Thymus (tissue), 11 donors: ENCODE results near the gene ZNF655. TPM values are rescaled to one million over a fixed set of nuclear protein-coding genes. Genes with fewer than 3 reads are reported as not detected.

Experiments
- DNase-seq, 9 donors: peaks; one replicate each; pipeline ENCODE4 v3.0.0-alpha.2; 2013; ENCODE audit warnings: low spot score in 9 of 9, low read depth in 6 of 9, missing footprints in 1 of 9
- H3K27ac ChIP-seq, 2 donors: one replicate each; pipeline ENCODE4 v1.5.1; 2013; ENCODE audit warnings: control low read depth in 1 of 2, low read depth in 1 of 2, low read length in 1 of 2, mild to moderate bottlenecking in 1 of 2, moderate library complexity in 1 of 2
- H3K27me3 ChIP-seq, 2 donors: one replicate each; pipeline ENCODE4 v1.5.1; 2013; ENCODE audit warnings: low read length in 1 of 2; ENCODE audit not compliant: control insufficient read depth in 2 of 2, insufficient read depth in 1 of 2
- H3K36me3 ChIP-seq, 2 donors: one replicate each; pipeline ENCODE4 v1.5.1; 2013; ENCODE audit warnings: low read length in 1 of 2, mild to moderate bottlenecking in 1 of 2, moderate library complexity in 1 of 2; ENCODE audit not compliant: control insufficient read depth in 2 of 2, insufficient read depth in 2 of 2
- H3K4me1 ChIP-seq, 2 donors: one replicate each; pipeline ENCODE4 v1.5.1; 2013; ENCODE audit warnings: low read length in 2 of 2; ENCODE audit not compliant: control insufficient read depth in 2 of 2, insufficient read depth in 2 of 2
- H3K4me3 ChIP-seq, 2 donors: one replicate each; pipeline ENCODE4 v1.5.1; 2013; ENCODE audit warnings: low read length in 2 of 2, control low read depth in 1 of 2, mild to moderate bottlenecking in 1 of 2
- H3K9me3 ChIP-seq, 2 donors: one replicate each; pipeline ENCODE4 v1.5.1; 2013; ENCODE audit warnings: low read length in 1 of 2, mild to moderate bottlenecking in 1 of 2; ENCODE audit not compliant: control insufficient read depth in 2 of 2, insufficient read depth in 1 of 2
- WGBS: extraction: QIAGEN DNeasy Blood & Tissue Kit; methylation state at CpG from one replicate; pipeline ENCODE4 v1.1.7; 2013; 5-methylcytosine and 5-hydroxymethylcytosine counted together
- polyA plus RNA-seq: library from polyadenylated mRNA; stranded (reverse); fragments of 200-250 nt; gene quantifications from one replicate; pipeline ENCODE4 v1.2.3, GENCODE V29; 2013
- total RNA-seq: library from RNA; stranded (reverse); fragments of 120-200 nt; gene quantifications from one replicate; pipeline ENCODE4 v1.2.4, GENCODE V29; 2013
- donor health status: healthy.

Gene ZNF655
- total and polyA plus RNA-seq, 2 donors: 58.9 to 117 TPM

DNA sequence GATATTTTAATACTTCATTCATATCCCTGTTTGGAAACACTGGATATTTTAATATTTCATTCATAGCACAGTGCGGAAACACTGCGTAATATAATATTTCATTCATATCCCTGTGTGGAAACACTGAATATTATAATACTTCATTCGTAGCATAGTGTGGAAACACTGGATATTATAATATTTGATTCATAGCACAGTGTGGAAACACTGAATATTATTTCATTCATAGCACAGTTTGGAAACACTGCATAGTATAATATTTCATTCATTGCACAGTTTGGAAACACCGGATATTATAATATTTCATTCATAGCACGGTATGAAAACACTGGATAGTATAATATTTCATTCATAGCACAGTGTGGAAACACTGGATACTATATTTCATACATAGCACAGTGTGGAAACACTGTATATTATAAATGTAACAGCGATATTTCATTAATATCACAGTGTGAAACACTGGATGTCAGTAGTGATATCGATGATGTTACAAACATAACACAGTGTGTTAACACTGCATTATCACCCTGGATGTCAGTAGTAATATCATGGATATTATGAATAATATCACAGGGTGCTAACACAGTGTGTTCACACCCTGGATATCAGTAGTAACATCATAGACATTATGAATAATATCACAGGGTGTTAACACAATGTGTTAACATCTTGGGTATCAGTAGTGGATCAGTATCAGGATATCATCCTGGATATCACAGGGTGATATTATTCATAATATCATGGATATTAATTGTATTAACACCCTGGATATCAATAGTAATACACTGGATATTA lies 36.7 kb downstream of the ZNF655 start:
- 85% methylated on average over 7 of the region's 7 CpGs for WGBS
- DNase-seq: peak in 1 of 9 donors; percentile 49
- no peaks in the 10 kb centered on the region for H3K27me3 ChIP-seq
- H3K4me1 ChIP-seq: no peaks in the 10 kb centered on the region
- no peaks in the 10 kb centered on the region for H3K36me3 ChIP-seq
- no peak overlapping the region for H3K27ac ChIP-seq
- no peak overlapping the region for H3K4me3 ChIP-seq
- H3K9me3 ChIP-seq: peaks cover 0 to 8% of the 10 kb centered on the region in 2 donors

DNA sequence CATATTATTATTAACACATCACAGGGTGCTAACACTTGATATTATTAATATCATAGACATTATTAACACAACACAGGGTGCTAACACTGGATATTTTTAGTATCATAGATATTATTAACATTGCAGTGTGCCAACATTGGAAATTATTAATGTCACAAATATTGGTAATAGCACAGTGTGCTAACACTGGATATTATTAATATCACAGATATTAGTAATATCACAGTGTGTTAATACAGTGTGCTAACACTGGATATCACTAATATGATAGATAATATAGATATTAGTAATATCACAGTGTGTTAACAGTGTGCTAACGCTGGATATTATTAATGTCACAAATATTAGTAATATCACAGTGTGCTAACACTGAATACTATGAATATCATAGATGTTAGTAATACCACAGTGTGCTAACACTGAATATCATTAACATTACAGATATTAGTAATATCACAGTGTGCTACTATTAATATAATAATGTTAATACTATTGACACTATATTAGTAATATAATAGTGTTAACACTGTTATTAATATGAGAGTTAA lies 38.0 kb downstream of the ZNF655 start:
- no peaks in the 10 kb centered on the region for H3K27me3 ChIP-seq
- WGBS: 95% methylated on average over 1 of the region's 1 CpG
- no peak overlapping the region for H3K4me3 ChIP-seq
- peaks cover 0 to 8% of the 10 kb centered on the region in 2 donors for H3K9me3 ChIP-seq
- H3K4me1 ChIP-seq: no peaks in the 10 kb centered on the region
- DNase-seq: no peak
- no peaks in the 10 kb centered on the region for H3K36me3 ChIP-seq
- no peak overlapping the region for H3K27ac ChIP-seq

DNA sequence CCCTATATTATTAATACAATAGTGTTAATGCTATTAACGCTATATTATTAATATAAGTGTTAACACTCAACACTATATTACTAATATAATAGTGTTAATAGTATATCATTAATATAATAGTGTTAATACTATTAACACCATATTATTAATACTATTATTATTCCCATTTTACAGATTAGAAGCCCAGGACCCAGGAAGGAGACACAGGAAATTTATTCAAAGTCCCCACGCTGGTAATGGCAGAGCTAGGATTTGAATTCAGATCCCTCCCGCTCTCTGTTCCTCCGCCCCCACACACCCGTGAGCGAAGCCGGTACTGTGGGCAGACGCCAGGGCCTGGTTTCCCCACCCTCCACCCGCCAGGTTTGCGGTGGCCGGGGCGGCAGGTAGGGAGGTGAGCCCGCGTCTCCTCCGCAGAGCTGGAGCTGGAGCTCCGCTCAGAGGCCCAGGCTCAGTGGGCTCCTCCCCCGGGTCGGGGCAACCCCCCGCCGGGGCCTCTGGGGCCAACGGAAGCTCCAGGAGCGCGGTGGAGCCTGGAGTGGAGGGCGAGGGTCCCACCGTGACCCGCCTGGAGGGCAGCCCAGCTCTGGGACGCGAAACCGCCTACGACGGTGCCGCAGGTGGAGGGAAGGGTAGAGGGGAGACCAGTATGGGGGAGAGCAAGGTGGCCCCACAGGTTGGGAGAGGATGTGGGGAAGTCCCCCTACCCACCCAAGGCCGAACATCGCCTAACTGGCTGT lies 39.5 kb downstream of the ZNF655 start, which contains the start of gene TMEM225B:
TSS of gene TMEM225B (plus strand) at position 506 of the 740 bp plus-strand sequence. CDS start 6,122 bp downstream, outside the sequence.
- Histone ChIP-seq H3K27me3 (no peaks in the 10 kb centered on the region), H3K36me3 (no peaks in the 10 kb centered on the region), H3K9me3 (peaks cover 0 to 8% of the 10 kb centered on the region in 2 donors), H3K4me3 (no peak within 1 kb of the TSS), H3K4me1 (peaks cover 0 to 3% of the 10 kb centered on the region in 2 donors), H3K27ac (no peak within 1 kb of the TSS)
- WGBS: 66% methylated on average over 34 of the region's 34 CpGs
- DNase-seq: peak in 3 of 9 donors; percentile 48 to 57 (median 56)

DNA sequence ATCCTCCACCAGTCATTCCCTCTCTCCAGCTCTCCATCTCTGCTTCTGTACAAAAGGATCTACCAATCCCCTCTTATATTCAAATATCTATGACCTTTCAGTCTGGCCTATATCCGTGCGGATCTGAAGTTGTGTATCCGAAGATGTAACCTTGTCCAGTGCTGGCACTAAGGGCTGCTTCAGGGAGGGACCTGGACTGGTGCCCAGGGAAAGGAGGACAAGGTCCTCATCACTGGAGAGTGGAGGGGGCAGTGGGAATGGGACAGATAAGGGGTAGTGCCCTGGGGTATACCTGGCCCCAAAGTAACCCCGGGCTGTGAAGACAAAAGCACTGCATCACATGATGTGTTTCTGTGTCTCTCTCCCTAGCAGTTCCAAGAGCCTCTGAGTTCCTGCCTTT lies 41.4 kb downstream of the ZNF655 start:
- no peak overlapping the region for H3K4me3 ChIP-seq
- 93% methylated on average over 4 of the region's 4 CpGs for WGBS
- peaks cover 0 to 8% of the 10 kb centered on the region in 2 donors for H3K9me3 ChIP-seq
- peaks cover 0 to 6% of the 10 kb centered on the region in 2 donors for H3K4me1 ChIP-seq
- H3K27ac ChIP-seq: no peak overlapping the region
- H3K36me3 ChIP-seq: no peaks in the 10 kb centered on the region
- H3K27me3 ChIP-seq: no peaks in the 10 kb centered on the region
- no peak for DNase-seq

DNA sequence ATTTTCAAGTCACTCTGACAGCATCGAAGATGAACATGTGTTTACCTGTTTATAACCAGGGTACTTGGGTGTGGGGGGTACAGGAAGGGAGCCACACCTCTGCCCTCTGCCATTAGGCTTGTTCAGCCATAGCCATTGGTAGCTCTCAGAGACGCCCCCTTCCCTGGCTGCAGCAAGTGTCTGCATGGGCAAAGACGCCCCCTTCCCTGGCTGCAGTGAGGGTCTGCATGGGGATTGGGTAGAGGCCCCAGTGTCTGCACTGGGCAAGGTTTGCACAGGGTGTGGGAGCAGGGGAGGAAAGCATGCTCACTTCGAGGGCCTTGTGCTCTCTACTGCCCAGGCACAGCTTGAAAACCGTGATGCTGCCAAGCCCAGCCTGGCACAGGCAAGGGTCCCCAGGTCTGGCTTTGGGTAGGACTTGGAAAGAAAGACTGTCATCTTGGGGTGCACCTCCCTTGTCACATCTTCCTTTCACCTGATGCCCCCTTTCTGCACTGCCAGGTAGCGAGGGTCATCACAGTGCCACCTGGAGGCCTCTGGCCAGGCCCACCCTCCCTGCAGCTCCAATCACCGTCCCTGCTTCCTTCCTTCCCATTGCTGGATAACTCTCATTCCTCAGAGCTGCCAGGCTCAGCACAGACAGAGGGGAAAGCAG lies 43.3 kb downstream of the ZNF655 start:
- H3K27me3 ChIP-seq: peaks cover 0 to 2% of the 10 kb centered on the region in 2 donors
- DNase-seq: no peak
- WGBS: 93% methylated on average over 7 of the region's 7 CpGs
- no peak overlapping the region for H3K4me3 ChIP-seq
- peaks cover 0 to 6% of the 10 kb centered on the region in 2 donors for H3K4me1 ChIP-seq
- H3K9me3 ChIP-seq: peaks cover 0 to 8% of the 10 kb centered on the region in 2 donors
- H3K36me3 ChIP-seq: no peaks in the 10 kb centered on the region
- no peak overlapping the region for H3K27ac ChIP-seq

DNA sequence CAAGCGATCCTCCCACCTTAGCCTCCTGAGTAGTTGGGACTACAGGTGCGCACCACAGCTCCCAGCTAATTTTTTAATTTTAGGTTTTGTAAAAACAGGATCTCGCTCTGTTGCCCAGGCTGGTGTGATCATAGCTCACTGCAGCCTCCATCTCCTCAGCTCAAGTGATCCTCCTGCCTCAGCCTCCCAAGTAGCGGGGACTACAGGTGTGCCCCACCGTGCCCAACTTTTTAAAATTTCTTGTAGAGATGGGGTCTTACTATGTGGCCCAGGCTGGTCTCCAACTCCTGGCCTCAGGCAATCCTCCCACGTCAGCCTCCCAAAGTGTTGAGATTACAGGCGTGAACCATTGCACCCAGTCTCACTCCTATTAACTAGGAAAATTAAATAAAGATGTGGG lies 47.1 kb downstream of the ZNF655 start:
- Histone ChIP-seq H3K27me3 (peaks cover 0 to 2% of the 10 kb centered on the region in 2 donors), H3K4me1 (peaks cover 0 to 6% of the 10 kb centered on the region in 2 donors), H3K4me3 (no peak overlapping the region), H3K9me3 (no peaks in the 10 kb centered on the region), H3K27ac (no peak overlapping the region), H3K36me3 (no peaks in the 10 kb centered on the region)
- 98% methylated on average over 7 of the region's 7 CpGs for WGBS
- no peak for DNase-seq

DNA sequence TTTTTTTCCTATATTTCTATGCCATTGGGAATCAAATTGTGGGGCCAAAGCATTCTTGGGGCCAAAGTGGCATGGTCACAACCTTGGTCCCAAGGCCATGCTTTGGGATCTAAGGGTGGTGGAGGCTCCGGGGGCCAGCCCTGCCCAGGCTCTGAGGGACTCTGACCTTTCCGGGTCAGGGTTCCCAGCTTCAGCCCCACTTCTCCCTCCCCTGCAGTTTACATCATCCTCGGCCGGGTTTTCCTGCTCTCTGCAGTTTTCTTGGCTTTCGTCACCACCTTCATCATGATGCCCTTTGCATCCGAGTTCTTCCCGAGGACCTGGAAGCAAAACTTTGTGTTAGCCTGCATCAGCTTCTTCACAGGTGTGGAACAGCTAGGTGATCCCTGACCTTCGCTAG lies 48.1 kb downstream of the ZNF655 start:
- H3K4me1 ChIP-seq: peaks cover 0 to 6% of the 10 kb centered on the region in 2 donors
- H3K4me3 ChIP-seq: no peak overlapping the region
- no peaks in the 10 kb centered on the region for H3K36me3 ChIP-seq
- H3K9me3 ChIP-seq: no peaks in the 10 kb centered on the region
- no peak overlapping the region for H3K27ac ChIP-seq
- WGBS: 92% methylated on average over 8 of the region's 8 CpGs
- DNase-seq: no peak
- peaks cover 0 to 2% of the 10 kb centered on the region in 2 donors for H3K27me3 ChIP-seq

DNA sequence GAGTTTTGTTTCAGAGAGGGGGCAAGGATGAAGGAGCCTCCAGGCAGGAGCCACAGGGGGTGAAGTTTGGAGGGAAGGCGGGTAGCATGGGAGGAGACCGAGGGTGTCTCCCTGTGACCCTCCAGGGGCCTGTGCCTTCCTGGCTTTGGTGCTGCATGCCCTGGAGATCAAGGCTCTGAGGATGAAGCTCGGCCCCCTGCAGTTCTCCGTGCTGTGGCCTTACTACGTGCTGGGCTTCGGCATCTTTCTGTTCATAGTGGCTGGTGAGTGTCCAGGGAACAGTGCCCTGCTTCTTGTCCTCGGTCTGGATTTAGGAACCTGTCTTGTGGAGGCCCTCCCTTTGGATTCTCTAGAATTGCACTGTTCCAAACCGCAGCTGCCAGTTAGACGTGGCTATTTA lies 49.1 kb downstream of the ZNF655 start:
- 90% methylated on average over 9 of the region's 9 CpGs for WGBS
- Histone ChIP-seq H3K9me3 (no peaks in the 10 kb centered on the region), H3K27ac (no peak overlapping the region), H3K27me3 (peaks cover 0 to 2% of the 10 kb centered on the region in 2 donors), H3K4me1 (peaks cover 0 to 6% of the 10 kb centered on the region in 2 donors), H3K4me3 (no peak overlapping the region), H3K36me3 (no peaks in the 10 kb centered on the region)
- DNase-seq: no peak
